Fibroblast of lung (primary cell): ENCODE measurements around the gene IRF4.

Experiments
- EZH2 ChIP-seq: IDR thresholded peaks from 2 replicates; pipeline ENCODE4 v1.5.1; 2012; ENCODE audit warnings: low read length, control low read depth, mild to moderate bottlenecking; ENCODE audit errors: missing control alignments
- TF ChIP-seq, protein P1 (sequence below), 2 donors: IDR thresholded peaks in 1 of 2; conservative IDR thresholded peaks in 1 of 2; 1 replicate in 1 of 2; 2 replicates in 1 of 2; pipeline ENCODE4 v1.5.1; 2011 to 2012; ENCODE audit warnings: low read length in 2 of 2, control low read depth in 1 of 2, inconsistent platforms in 1 of 2, low read depth in 1 of 2, mild to moderate bottlenecking in 1 of 2

DNA sequence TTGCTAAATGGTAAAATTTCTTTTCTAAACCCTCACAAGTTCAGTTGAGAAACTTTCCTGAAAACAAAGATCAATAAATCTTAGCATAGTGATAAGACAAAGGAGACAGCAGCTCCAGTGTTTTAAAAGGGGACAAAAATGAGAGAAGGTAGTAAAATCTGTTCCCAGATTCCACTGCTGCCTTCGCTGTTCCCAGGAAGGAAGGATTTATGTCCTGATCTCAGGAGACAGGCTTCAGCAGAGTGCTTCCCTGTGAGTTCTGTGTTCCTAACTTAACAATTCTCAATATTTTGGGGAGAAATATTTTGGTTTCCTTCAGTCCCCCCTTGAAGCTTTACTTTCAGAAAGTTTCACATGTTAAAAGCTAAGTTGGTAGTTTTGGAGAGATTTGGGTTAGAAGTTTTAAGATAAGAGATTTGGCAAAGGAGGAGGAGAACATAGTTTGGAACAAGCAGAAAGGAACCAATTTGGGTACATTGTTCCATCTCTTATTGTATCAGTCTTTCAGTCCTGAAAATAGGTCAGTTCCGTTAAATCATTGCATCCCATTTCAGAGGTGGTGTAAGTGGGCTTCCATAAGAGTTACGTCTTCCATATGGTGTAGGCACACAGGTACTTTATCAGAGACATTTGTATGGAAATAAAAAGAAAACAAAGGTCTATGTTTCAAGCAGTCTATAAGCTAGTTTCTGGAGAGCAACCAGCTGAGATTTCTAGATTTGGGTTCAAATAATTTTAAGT lies 20.8 kb downstream of the IRF4 start:
- TF ChIP-seq, protein P1, sequence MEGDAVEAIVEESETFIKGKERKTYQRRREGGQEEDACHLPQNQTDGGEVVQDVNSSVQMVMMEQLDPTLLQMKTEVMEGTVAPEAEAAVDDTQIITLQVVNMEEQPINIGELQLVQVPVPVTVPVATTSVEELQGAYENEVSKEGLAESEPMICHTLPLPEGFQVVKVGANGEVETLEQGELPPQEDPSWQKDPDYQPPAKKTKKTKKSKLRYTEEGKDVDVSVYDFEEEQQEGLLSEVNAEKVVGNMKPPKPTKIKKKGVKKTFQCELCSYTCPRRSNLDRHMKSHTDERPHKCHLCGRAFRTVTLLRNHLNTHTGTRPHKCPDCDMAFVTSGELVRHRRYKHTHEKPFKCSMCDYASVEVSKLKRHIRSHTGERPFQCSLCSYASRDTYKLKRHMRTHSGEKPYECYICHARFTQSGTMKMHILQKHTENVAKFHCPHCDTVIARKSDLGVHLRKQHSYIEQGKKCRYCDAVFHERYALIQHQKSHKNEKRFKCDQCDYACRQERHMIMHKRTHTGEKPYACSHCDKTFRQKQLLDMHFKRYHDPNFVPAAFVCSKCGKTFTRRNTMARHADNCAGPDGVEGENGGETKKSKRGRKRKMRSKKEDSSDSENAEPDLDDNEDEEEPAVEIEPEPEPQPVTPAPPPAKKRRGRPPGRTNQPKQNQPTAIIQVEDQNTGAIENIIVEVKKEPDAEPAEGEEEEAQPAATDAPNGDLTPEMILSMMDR (conservative IDR thresholded peaks at IDR 0.05 in 1 of 2, IDR thresholded peaks at IDR 0.05 in 1 of 2; ENCODE audit: low read depth in 1 of 2, low read length in 2 of 2): no peak
- no peak for TF ChIP-seq EZH2
